ENCODE data around the gene ACTN1. TPM values are rescaled to one million over a fixed set of nuclear protein-coding genes. Genes with fewer than 3 reads are reported as not detected.

ACTN1 gene
- total and polyA plus RNA-seq, 5 experiments from 2014 or later = 144 to 436 (median 333) TPM

Other genes starting within 250 kb of the ACTN1 start
- gene ZFP36L1, start 186.2 kb downstream of the ACTN1 start, total RNA-seq = 100 to 1,000 TPM; 201 to 222 TPM
- gene ZFP36L1, start 186.2 kb downstream of the ACTN1 start, polyA plus RNA-seq = 100 to 1,000 TPM; 122 to 142 (median 134) TPM
- gene DCAF5, start 173.8 kb upstream of the ACTN1 start, total RNA-seq = 10 to 100 TPM; 74.2 to 78.8 TPM
- 10 to 100 TPM; 73.1 to 87.2 (median 79.1) TPM for gene DCAF5, start 173.8 kb upstream of the ACTN1 start, polyA plus RNA-seq
- gene EXD2, start 212.2 kb upstream of the ACTN1 start, total RNA-seq = 10 to 100 TPM; 12.4 to 12.6 TPM
- gene EXD2, start 212.2 kb upstream of the ACTN1 start, polyA plus RNA-seq = 10 to 100 TPM in 1 of 3 donors, 1 to 10 TPM in 2; 5.8 to 11.1 (median 8.2) TPM